Sigmoid colon (tissue), 7 donors: ENCODE data around the gene CDH18. TPM values are rescaled to one million over a fixed set of nuclear protein-coding genes. Genes with fewer than 3 reads are reported as not detected.

ENCODE experiments used
- DNase-seq: peaks from one replicate; pipeline ENCODE4 v3.0.0-alpha.2; 2019
- H3K27ac ChIP-seq, 4 donors: fragments of 200-600 bp; sonication (generic); one replicate each; pipeline ENCODE4 v1.5.1; 2016 to 2019; ENCODE audit warnings: mild to moderate bottlenecking in 1 of 4
- H3K27me3 ChIP-seq, 3 donors: fragments of 200-600 bp; sonication (generic); one replicate each; pipeline ENCODE4 v1.5.1; 2019; ENCODE audit warnings: mild to moderate bottlenecking in 1 of 3
- H3K36me3 ChIP-seq, 4 donors: fragments of 200-600 bp; sonication (generic); one replicate each; pipeline ENCODE4 v1.5.1; 2016 to 2019
- H3K4me1 ChIP-seq, 4 donors: fragments of 200-600 bp; sonication (generic); one replicate each; pipeline ENCODE4 v1.5.1; 2017 to 2019
- H3K4me3 ChIP-seq, 4 donors: fragments of 200-600 bp; sonication (generic); one replicate each; pipeline ENCODE4 v1.5.1; 2017 to 2019; ENCODE audit warnings: mild to moderate bottlenecking in 2 of 4, moderate library complexity in 1 of 4
- H3K9me3 ChIP-seq, 4 donors: fragments of 200-600 bp in 3 of 4; sonication (generic) in 3 of 4; one replicate each; pipeline versions ENCODE4 v1.5.1 to v1.6.1; 2013 to 2019
- EP300 ChIP-seq, 4 donors: sonication (generic); formaldehyde crosslinking; IDR thresholded peaks; one replicate each; pipeline ENCODE4 v1.6.1; 2017; ENCODE audit warnings: antibody characterized with exemption in 4 of 4
- POLR2A ChIP-seq, 2 donors: fragments of 450-650 bp; IDR thresholded peaks; one replicate each; pipeline ENCODE4 v1.6.1; 2016; ENCODE audit warnings: antibody characterized with exemption in 2 of 2, mild to moderate bottlenecking in 2 of 2, moderate library complexity in 2 of 2
- POLR2AphosphoS5 ChIP-seq, 4 donors: sonication (generic); formaldehyde crosslinking; IDR thresholded peaks; one replicate each; pipeline ENCODE4 v1.6.1; 2017; ENCODE audit warnings: antibody characterized with exemption in 4 of 4
- WGBS, 2 donors: extraction: QIAGEN DNeasy Blood & Tissue Kit; methylation state at CpG; one replicate each; pipeline ENCODE4 v1.1.7; 2013; 5-methylcytosine and 5-hydroxymethylcytosine counted together
- intact Hi-C: fragments of 100-400 bp; cut with DNase I; formaldehyde crosslinking; loops from one replicate; pipeline ENCODE4 v1.15.1; 2023
- polyA plus RNA-seq, 3 donors: library from polyadenylated mRNA; stranded (reverse); fragments of 200-250 nt; gene quantifications; one replicate each; pipeline ENCODE4 v1.2.3, GENCODE V29; 2013
- total RNA-seq, 4 donors: library from RNA; depleted of rRNA; stranded (reverse); fragments of >200 nt; gene quantifications; one replicate each; pipeline ENCODE4 v1.1.0, GENCODE V29; 2016
- TF ChIP-seq, protein P1 (sequence below), 4 experiments: fragments of 450-650 bp in 3 of 4; fragments of 200-600 bp in 1 of 4; IDR thresholded peaks; one replicate each; pipeline ENCODE4 v1.5.1; 2016 to 2019; ENCODE audit warnings: antibody characterized with exemption in 4 of 4, mild to moderate bottlenecking in 3 of 4, moderate library complexity in 2 of 4
- donor health status: healthy with polysubstance abuse.
- donor health status: Bipolar disorder and iron deficiency.
- donor health status: healthy.

CDH18 gene, protein sequence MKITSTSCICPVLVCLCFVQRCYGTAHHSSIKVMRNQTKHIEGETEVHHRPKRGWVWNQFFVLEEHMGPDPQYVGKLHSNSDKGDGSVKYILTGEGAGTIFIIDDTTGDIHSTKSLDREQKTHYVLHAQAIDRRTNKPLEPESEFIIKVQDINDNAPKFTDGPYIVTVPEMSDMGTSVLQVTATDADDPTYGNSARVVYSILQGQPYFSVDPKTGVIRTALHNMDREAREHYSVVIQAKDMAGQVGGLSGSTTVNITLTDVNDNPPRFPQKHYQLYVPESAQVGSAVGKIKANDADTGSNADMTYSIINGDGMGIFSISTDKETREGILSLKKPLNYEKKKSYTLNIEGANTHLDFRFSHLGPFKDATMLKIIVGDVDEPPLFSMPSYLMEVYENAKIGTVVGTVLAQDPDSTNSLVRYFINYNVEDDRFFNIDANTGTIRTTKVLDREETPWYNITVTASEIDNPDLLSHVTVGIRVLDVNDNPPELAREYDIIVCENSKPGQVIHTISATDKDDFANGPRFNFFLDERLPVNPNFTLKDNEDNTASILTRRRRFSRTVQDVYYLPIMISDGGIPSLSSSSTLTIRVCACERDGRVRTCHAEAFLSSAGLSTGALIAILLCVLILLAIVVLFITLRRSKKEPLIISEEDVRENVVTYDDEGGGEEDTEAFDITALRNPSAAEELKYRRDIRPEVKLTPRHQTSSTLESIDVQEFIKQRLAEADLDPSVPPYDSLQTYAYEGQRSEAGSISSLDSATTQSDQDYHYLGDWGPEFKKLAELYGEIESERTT
- not detected for total RNA-seq
- not detected for polyA plus RNA-seq

DNA sequence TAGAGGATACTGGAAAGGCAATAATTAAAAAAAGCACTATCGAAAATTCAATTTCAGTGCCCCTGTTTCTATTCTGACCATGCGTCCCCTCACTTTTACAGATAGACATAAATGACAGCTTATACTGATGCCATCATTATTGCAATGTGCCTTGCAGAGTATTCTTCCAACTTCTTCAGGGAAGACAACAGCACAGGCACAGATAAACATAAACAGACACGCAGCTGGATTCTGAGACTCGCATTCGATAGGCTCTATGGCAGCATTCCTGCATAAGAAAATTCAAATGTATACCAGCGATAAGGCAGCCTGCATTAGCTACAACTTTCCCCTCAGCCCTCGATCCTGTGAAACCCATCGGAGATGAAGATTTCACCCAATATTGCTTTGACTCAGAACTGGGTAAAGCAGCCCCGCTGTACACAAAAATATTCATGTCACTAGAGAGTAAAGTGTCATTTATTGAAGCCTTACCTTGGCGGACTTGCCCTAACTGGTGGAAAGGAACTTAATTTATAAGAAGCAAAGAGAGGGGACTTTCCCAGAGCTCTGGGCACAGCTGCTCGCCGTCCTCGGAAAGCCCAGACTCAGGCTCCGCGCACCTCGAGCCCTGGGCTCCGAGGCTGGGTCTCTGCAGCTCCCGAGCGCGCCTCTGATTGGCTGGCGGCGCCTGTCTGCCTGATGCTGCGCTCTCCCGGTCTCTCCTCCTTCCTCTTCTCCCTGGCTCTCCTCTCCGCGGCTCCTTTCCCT is at the start of gene CDH18:
TSS of gene CDH18 (minus strand) at position 589 of the 750 bp plus-strand sequence. CDS start 149,214 bp downstream, outside the sequence.
- TF ChIP-seq POLR2A (IDR thresholded peaks at IDR 0.05): no peak
- H3K36me3 ChIP-seq: no peaks in the 10 kb centered on the region
- 12 to 22% methylated on average over 26 of the region's 26 CpGs for WGBS, 2 donors
- H3K9me3 ChIP-seq: no peaks in the 10 kb centered on the region
- H3K27ac ChIP-seq: no peak within 1 kb of the TSS
- no peak within 1 kb of the TSS for H3K4me3 ChIP-seq
- DNase-seq: peak; percentile 58
- H3K4me1 ChIP-seq: peaks cover 0 to 8% (median 0%) of the 10 kb centered on the region in 4 donors
- intact Hi-C loops: no loop called here
- H3K27me3 ChIP-seq: peaks cover 0 to 24% (median 0%) of the 10 kb centered on the region in 3 donors

DNA sequence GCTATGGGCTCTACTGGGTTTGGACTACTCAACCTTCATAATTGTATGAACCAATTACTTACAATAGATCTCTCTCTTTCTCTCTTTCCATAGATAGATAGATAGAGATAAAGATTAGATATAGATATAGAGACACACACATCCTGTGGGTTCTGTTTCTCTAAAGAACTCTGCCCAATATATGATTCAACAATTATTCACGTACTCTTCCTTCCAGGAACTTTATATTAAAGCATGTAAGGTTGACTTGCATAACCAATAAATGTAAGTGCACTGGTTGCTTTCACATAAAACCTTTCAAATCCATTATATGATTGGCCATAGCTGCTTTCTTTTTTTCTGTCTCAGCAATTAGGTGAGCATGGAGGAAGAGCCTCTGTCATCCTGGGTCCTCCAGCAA is 46.7 kb upstream of the CDH18 start:
- 37 to 59% methylated on average over 1 of the region's 1 CpG for WGBS, 2 donors
- Histone ChIP-seq H3K36me3 (no peaks in the 10 kb centered on the region), H3K4me1 (no peaks in the 10 kb centered on the region), H3K27ac (no peak overlapping the region), H3K9me3 (no peaks in the 10 kb centered on the region), H3K27me3 (no peaks in the 10 kb centered on the region), H3K4me3 (no peak overlapping the region)
- no peak for DNase-seq
- intact Hi-C loops: no loop called here
- no peak for TF ChIP-seq POLR2A (IDR thresholded peaks at IDR 0.05)
- TF ChIP-seq, protein P1, sequence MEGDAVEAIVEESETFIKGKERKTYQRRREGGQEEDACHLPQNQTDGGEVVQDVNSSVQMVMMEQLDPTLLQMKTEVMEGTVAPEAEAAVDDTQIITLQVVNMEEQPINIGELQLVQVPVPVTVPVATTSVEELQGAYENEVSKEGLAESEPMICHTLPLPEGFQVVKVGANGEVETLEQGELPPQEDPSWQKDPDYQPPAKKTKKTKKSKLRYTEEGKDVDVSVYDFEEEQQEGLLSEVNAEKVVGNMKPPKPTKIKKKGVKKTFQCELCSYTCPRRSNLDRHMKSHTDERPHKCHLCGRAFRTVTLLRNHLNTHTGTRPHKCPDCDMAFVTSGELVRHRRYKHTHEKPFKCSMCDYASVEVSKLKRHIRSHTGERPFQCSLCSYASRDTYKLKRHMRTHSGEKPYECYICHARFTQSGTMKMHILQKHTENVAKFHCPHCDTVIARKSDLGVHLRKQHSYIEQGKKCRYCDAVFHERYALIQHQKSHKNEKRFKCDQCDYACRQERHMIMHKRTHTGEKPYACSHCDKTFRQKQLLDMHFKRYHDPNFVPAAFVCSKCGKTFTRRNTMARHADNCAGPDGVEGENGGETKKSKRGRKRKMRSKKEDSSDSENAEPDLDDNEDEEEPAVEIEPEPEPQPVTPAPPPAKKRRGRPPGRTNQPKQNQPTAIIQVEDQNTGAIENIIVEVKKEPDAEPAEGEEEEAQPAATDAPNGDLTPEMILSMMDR (IDR thresholded peaks at IDR 0.05): no peak
- TF ChIP-seq EP300 (IDR thresholded peaks at IDR 0.05): no peak
- TF ChIP-seq POLR2AphosphoS5 (IDR thresholded peaks at IDR 0.05): no peak

DNA sequence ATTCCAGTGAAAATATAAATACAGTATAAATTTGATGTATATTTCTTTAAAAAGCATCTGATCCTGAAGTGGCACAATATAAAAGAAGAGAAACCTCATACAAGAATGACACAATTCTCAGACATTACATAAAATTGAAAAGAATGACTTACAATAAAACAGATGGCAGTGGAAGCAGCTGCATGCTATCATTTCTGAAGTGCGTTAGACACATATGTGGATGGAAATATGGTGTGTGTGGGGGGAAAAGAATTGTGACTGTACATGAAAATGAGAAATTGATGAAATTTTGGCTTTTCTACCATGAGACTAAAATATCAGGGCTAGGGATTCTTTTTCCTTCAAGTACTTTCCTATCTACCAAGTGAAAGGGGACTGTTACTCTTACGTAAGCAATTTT is 45.9 kb upstream of the CDH18 start:
- H3K4me1 ChIP-seq: no peaks in the 10 kb centered on the region
- 86 to 90% methylated on average over 2 of the region's 2 CpGs for WGBS, 2 donors
- no peaks in the 10 kb centered on the region for H3K9me3 ChIP-seq
- no peaks in the 10 kb centered on the region for H3K27me3 ChIP-seq
- intact Hi-C loops: no loop called here
- TF ChIP-seq, protein P1 (IDR thresholded peaks at IDR 0.05): no peak
- TF ChIP-seq EP300 (IDR thresholded peaks at IDR 0.05) (no peak), POLR2A (IDR thresholded peaks at IDR 0.05) (no peak), POLR2AphosphoS5 (IDR thresholded peaks at IDR 0.05) (no peak)
- no peak overlapping the region for H3K4me3 ChIP-seq
- no peaks in the 10 kb centered on the region for H3K36me3 ChIP-seq
- DNase-seq: no peak
- no peak overlapping the region for H3K27ac ChIP-seq

DNA sequence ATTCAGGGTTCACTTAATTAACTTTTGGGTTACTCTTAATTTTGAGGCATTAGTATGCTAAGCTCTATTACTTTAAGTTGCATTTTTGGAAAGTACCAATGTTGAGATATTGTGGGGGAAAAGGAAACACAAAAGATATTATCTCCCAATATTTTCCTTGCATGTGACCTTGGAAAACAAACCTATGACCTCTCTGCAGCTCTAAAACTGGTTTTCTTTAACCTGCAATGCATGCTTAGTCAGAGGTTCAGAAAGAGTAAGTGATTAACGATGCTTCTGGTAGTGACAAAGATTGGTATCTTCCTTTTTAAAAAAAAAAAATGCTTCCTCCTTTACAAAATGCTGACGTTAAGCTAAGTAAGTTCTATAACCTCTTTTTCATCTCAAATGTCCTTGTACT is 44.9 kb upstream of the CDH18 start:
- intact Hi-C loops: no loop called here
- Histone ChIP-seq H3K4me3 (no peak overlapping the region), H3K27me3 (no peaks in the 10 kb centered on the region), H3K9me3 (no peaks in the 10 kb centered on the region), H3K27ac (no peak overlapping the region), H3K36me3 (no peaks in the 10 kb centered on the region), H3K4me1 (no peaks in the 10 kb centered on the region)
- 10 to 15% methylated on average over 2 of the region's 2 CpGs for WGBS, 2 donors
- DNase-seq: no peak
- TF ChIP-seq POLR2AphosphoS5 (IDR thresholded peaks at IDR 0.05) (no peak), EP300 (IDR thresholded peaks at IDR 0.05) (no peak), POLR2A (IDR thresholded peaks at IDR 0.05) (no peak)
- TF ChIP-seq, protein P1 (IDR thresholded peaks at IDR 0.05): no peak

DNA sequence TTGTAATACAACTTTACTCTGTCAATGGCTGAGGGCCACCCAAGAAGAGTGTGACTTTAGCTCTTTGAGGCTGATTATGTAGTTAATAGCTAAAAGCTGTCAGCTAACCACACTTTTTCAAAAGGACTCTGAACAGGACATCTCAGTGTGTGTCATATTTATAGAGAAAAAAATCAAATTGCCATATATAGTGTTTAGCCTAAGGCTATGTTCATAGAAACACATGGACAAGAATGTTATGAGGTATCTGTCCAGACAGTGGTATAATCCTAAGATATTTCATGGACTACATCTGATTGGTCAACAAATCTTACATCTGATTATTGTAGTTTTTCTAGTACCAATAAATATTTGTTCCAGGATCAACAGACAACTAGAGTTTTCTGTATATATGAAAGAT is 42.1 kb upstream of the CDH18 start:
- no peaks in the 10 kb centered on the region for H3K27me3 ChIP-seq
- H3K9me3 ChIP-seq: no peaks in the 10 kb centered on the region
- no peak overlapping the region for H3K4me3 ChIP-seq
- H3K4me1 ChIP-seq: no peaks in the 10 kb centered on the region
- H3K36me3 ChIP-seq: no peaks in the 10 kb centered on the region
- DNase-seq: no peak
- no peak overlapping the region for H3K27ac ChIP-seq
- no peak for TF ChIP-seq POLR2A (IDR thresholded peaks at IDR 0.05)
- TF ChIP-seq, protein P1 (IDR thresholded peaks at IDR 0.05): no peak
- no peak for TF ChIP-seq EP300 (IDR thresholded peaks at IDR 0.05)
- no peak for TF ChIP-seq POLR2AphosphoS5 (IDR thresholded peaks at IDR 0.05)
- intact Hi-C loops: no loop called here
